ENCODE data around the gene CCDC106.

DNA sequence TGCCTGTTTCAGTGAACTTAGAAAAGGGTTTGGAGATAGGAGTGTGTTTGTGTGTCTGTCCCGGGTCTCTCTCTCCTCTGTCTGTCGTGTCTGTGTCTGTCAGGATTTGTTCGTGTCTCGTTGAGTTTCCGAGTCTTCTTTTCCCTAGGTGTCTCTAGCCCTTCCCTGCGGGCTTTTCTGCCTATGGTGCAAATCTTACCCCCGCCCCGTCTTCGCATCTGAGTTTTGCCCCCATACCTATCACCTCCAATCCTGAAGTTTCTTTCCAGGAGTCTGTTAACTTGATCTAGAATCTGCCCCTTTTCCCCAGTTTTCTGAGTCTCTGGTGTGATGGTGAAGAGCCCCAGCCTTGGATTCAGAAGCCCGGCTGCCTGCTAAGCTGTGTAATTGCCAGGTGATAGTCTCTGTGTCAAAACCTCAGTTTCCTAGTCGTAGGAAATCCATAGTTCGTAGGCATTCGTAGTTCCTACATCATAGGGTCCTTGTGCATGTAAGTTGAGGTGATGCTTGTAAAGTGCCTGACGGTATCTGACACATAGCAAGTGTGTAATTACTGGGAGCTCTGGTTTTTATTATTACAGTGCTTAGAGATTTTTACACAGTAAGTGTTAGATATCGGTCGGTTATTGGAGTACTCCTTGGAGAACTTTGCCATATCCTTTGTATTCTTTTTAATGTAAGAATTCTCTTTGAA lies 27.8 kb downstream of the CCDC106 start:
- no peak for TF ChIP-seq SUZ12 (IDR thresholded peaks at IDR 0.05)
- no peak for TF ChIP-seq SP1 (IDR thresholded peaks at IDR 0.05)
- TF ChIP-seq FOXK2 (IDR thresholded peaks at IDR 0.05) = no peak
- no peak for TF ChIP-seq CTBP1 (IDR thresholded peaks at IDR 0.05; ENCODE audit: borderline replicate concordance)
- no peak for TF ChIP-seq HDGF (IDR thresholded peaks at IDR 0.05; ENCODE audit: borderline replicate concordance)

Data from HEK293T (cell line).